ENCODE results near the gene SDK1.

SDK1 gene

DNA sequence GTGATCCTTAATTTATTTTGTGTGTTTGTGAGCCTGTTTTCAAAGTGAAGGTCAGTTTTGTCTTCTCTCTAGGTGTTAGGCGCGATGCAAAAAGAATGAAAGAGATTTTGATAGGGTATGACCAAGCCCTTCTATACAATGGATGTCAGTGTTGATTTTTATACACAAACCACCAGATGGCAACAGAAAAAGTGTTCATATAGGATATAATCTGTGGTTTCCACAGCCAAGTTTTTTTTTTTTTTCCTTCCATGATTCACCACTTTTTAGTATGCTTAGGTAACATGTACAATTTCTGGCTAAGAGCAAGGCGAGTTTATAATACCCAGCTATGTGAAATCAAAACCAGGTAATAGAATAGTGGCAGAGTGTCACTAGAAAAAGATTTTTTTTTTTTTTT, 8.1 kb downstream of the SDK1 start:
- in situ Hi-C loops (cut with MboI; ENCODE audit: low pct_unique_long_range_greater_than_20kb, low sequenced_read_pairs, unreplicated experiment): no loop called here
- no peak for DNase-seq (ENCODE audit: low spot score)
- TF ChIP-seq, protein P1, sequence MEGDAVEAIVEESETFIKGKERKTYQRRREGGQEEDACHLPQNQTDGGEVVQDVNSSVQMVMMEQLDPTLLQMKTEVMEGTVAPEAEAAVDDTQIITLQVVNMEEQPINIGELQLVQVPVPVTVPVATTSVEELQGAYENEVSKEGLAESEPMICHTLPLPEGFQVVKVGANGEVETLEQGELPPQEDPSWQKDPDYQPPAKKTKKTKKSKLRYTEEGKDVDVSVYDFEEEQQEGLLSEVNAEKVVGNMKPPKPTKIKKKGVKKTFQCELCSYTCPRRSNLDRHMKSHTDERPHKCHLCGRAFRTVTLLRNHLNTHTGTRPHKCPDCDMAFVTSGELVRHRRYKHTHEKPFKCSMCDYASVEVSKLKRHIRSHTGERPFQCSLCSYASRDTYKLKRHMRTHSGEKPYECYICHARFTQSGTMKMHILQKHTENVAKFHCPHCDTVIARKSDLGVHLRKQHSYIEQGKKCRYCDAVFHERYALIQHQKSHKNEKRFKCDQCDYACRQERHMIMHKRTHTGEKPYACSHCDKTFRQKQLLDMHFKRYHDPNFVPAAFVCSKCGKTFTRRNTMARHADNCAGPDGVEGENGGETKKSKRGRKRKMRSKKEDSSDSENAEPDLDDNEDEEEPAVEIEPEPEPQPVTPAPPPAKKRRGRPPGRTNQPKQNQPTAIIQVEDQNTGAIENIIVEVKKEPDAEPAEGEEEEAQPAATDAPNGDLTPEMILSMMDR (IDR thresholded peaks at IDR 0.05; ENCODE audit: extremely low read depth, insufficient read depth, missing control alignments): no peak

DNA sequence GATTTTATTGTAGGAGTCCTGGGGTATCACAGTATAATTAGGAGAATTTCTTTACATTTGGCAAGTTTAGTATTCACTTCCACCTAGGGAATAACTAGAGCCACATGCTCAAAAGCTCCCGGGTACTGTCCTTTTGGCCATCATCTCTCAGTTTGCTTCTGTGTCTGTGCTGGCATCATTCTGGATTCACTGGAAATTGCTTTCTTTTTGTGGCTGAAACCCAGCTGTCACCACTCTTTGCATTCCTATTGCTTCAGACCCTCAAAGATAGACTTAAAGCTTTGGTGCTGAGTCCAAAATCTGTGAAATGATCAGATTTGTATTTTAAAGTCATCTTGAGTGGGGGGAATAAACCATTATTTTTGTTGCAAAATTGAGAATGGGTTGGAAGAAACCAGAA, 8.9 kb downstream of the SDK1 start:
- no peak for DNase-seq (ENCODE audit: low spot score)
- in situ Hi-C loops (cut with MboI; ENCODE audit: low pct_unique_long_range_greater_than_20kb, low sequenced_read_pairs, unreplicated experiment): no loop called here
- TF ChIP-seq, protein P1 (IDR thresholded peaks at IDR 0.05; ENCODE audit: extremely low read depth, insufficient read depth, missing control alignments): no peak

DNA sequence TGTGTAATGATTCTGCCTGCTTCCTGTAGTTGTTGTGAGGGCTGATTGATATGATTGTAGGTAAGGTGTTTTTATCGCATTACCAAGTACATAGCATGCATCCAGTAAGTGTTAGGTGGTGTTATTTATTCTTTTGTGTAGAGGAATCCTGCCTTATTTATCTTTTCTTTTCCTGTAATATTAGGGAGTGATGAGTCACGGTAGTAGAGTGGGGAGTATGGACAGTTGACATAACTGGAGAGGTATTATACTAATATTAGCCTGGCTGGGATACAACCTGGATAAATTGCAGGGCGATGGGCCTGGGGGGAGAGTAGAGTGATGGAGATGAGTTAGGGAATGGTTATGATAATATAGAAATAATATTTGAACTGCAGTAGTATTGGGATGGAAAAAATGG, 9.8 kb downstream of the SDK1 start:
- DNase-seq (ENCODE audit: low spot score): no peak
- in situ Hi-C loops (cut with MboI; ENCODE audit: low pct_unique_long_range_greater_than_20kb, low sequenced_read_pairs, unreplicated experiment): no loop called here
- TF ChIP-seq, protein P1 (IDR thresholded peaks at IDR 0.05; ENCODE audit: extremely low read depth, insufficient read depth, missing control alignments): no peak

DNA sequence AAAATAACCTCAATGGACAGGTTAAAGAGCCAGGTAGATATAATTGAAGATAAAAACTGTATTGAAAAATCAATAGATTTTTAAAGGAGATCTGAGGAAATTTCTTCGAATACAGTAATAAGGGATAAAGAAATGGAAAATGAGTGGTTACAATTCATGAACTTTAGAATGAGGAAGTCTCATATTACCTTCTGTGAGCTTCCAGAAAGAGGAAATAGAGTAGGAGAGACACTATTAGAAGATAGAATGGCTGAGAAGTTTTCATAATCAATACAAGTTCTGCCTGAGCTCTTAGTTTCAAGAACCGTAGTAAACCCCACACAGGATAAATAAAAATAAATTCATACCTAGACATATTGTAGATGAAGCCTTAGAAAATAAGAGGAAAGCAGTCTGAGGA, 11.5 kb downstream of the SDK1 start:
- TF ChIP-seq, protein P1 (IDR thresholded peaks at IDR 0.05; ENCODE audit: extremely low read depth, insufficient read depth, missing control alignments): no peak
- no peak for DNase-seq (ENCODE audit: low spot score)
- in situ Hi-C loops (cut with MboI; ENCODE audit: low pct_unique_long_range_greater_than_20kb, low sequenced_read_pairs, unreplicated experiment): no loop called here

DNA sequence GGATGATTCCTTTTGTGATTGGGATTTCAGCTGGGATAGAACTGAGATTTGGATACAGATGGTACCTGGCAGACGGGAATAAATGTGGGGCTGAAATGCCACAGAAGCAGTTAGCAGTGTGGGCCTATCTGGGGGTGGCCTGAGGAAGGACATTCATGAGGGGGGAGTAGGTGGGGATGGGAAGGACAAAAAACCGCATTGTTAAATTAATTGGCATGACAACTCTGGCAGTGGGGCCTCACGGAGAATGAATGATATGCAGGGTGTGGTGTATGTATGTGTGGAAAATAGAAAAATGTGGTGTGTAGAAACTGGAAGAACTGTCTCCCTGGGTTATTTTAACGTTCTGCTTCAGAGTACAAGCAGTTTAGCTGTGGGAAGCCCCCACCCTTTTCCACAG, 17.8 kb downstream of the SDK1 start:
- no peak for DNase-seq (ENCODE audit: low spot score)
- TF ChIP-seq, protein P1 (IDR thresholded peaks at IDR 0.05; ENCODE audit: extremely low read depth, insufficient read depth, missing control alignments): no peak
- in situ Hi-C loops (cut with MboI; ENCODE audit: low pct_unique_long_range_greater_than_20kb, low sequenced_read_pairs, unreplicated experiment): no loop called here

DNA sequence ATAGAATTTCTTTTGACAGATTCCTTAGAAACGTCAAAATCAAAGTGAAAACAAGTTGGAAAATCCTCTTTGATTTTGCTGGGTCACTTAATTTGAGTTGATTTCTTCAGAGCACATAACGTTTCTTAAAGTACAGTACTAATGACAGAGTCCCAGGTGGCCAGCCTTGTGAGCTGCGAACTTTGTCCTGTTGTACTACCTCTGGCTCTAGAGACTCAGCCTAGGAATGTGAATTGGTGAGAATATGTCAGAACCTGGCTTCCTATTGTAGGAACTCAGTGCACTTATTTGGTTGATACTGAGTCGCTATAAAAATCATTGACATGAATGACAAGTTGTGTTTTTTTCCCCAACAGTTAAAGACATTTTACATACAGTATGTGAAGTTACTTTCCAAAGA, 20.2 kb downstream of the SDK1 start:
- DNase-seq (ENCODE audit: low spot score): no peak
- in situ Hi-C loops (cut with MboI; ENCODE audit: low pct_unique_long_range_greater_than_20kb, low sequenced_read_pairs, unreplicated experiment): no loop called here
- TF ChIP-seq, protein P1 (IDR thresholded peaks at IDR 0.05; ENCODE audit: extremely low read depth, insufficient read depth, missing control alignments): no peak

DNA sequence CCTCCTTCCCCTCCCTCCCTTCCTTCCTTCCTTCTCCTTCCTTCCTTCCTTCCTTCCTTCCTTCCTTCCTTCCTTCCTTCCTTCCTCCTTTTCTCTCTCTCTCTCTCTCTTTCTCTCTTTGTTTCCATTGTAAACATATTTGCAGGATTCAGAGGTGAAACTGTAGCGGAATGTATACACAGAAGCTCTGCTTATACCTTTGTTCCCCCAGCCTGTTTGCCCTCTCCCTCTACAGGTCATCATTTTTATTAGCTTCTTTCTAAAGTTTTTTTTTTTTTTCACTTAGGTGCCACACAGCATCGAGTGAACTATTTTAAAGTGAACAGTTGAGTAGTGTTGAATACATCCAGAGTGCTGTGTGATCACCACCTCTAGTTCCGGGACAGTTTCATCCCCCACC, 20.7 kb downstream of the SDK1 start:
- in situ Hi-C loops (cut with MboI; ENCODE audit: low pct_unique_long_range_greater_than_20kb, low sequenced_read_pairs, unreplicated experiment): no loop called here
- DNase-seq (ENCODE audit: low spot score): no peak
- TF ChIP-seq, protein P1 (IDR thresholded peaks at IDR 0.05; ENCODE audit: extremely low read depth, insufficient read depth, missing control alignments): no peak
